A673 (cell line): ENCODE measurements around the gene CEMIP2. TPM values are rescaled to one million over a fixed set of nuclear protein-coding genes. Genes with fewer than 3 reads are reported as not detected.

Source experiments
- BruUV-seq: library from RNA; stranded (reverse); fragments of 400-500 nt; replicated peaks from 2 replicates; lab custom pipeline; 2021; lab: Mats Ljungman, UMichigan
- CTCF ChIA-PET: fragments of 300-600 bp; sonication (Branson Sonifier 250); formaldehyde crosslinking; loops from one replicate; lab custom pipeline; 2022; ENCODE audit warnings: antibody characterized with exemption; lab: Charles Lee
- POLR2A ChIA-PET: fragments of 300-600 bp; sonication (Branson Sonifier 250); formaldehyde crosslinking; loops from one replicate; lab custom pipeline; 2022; ENCODE audit warnings: antibody characterized with exemption; ENCODE audit not compliant: low non-redundant PET; lab: Charles Lee
- DNase-seq: peaks from one replicate; pipeline ENCODE4 v3.0.0-alpha.2; 2015; ENCODE audit warnings: low spot score
- H3K27ac ChIP-seq: fragments of 200-600 bp; sonication (generic); 2 replicates; pipeline ENCODE4 v1.5.1; 2016; ENCODE audit warnings: mixed run types, low read depth, mild to moderate bottlenecking, mixed read lengths, antibody characterized with exemption, low read length; ENCODE audit not compliant: poor library complexity, severe bottlenecking
- H3K27me3 ChIP-seq: fragments of 200-600 bp; sonication (generic); replicated peaks from 2 replicates; pipeline ENCODE4 v1.6.1; 2017; ENCODE audit warnings: mixed run types, low read depth, mild to moderate bottlenecking, mixed read lengths, antibody characterized with exemption, low read length; ENCODE audit not compliant: insufficient read depth, poor library complexity
- H3K36me3 ChIP-seq: fragments of 200-600 bp; sonication (generic); 2 replicates; pipeline ENCODE4 v1.6.1; 2016; ENCODE audit warnings: mixed run types, mild to moderate bottlenecking, mixed read lengths, antibody characterized with exemption, low read length; ENCODE audit not compliant: insufficient read depth, poor library complexity, severe bottlenecking
- H3K4me1 ChIP-seq: fragments of 200-600 bp; sonication (generic); 2 replicates; pipeline ENCODE4 v1.6.1; 2017; ENCODE audit warnings: mixed run types, mild to moderate bottlenecking, mixed read lengths, antibody characterized with exemption, low read length; ENCODE audit not compliant: insufficient read depth, poor library complexity, severe bottlenecking
- H3K4me3 ChIP-seq: fragments of 200-600 bp; sonication (generic); 2 replicates; pipeline ENCODE4 v1.5.1; 2016; ENCODE audit warnings: low read depth, mixed run types, mild to moderate bottlenecking, mixed read lengths, low read length; ENCODE audit not compliant: poor library complexity, severe bottlenecking
- H3K9me3 ChIP-seq: fragments of 200-600 bp; sonication (generic); 2 replicates; pipeline ENCODE4 v1.6.1; 2016; ENCODE audit warnings: mixed run types, low read depth, mild to moderate bottlenecking, mixed read lengths, antibody characterized with exemption, low read length; ENCODE audit not compliant: poor library complexity, severe bottlenecking
- CTCF ChIP-seq: fragments of 300-800, 200-600 bp; sonication (generic); conservative IDR thresholded peaks from 2 replicates; pipeline ENCODE4 v1.5.1; 2017; ENCODE audit warnings: low read depth, mild to moderate bottlenecking, antibody characterized with exemption, low read length, moderate library complexity, mixed read lengths
- EZH2 ChIP-seq: fragments of 200-600 bp; sonication (generic); IDR thresholded peaks from 2 replicates; pipeline ENCODE4 v1.6.1; 2017; ENCODE audit warnings: borderline replicate concordance, low read depth, mild to moderate bottlenecking, mixed read lengths, antibody characterized with exemption, low read length; ENCODE audit not compliant: poor library complexity, severe bottlenecking
- intact Hi-C: fragments of 100-400 bp; cut with micrococcal nuclease; formaldehyde crosslinking; loops from one replicate; pipeline ENCODE4 v1.10.0; 2022; ENCODE audit not compliant: unreplicated experiment
- total RNA-seq: library from RNA; stranded (reverse); gene quantifications from 2 replicates; pipeline ENCODE4 v1.2.3, GENCODE V29; 2021

Gene CEMIP2
- total RNA-seq, 1 experiment from 2014 or later, result 32.9 TPM

- POLR2A ChIA-PET, result no interaction called here
- no peaks in the 10 kb centered on the region for H3K27me3 ChIP-seq
- CTCF ChIA-PET, result no interaction called here
- no peak overlapping the region for H3K27ac ChIP-seq
- no peaks in the 10 kb centered on the region for H3K4me1 ChIP-seq
- intact Hi-C loops, result no loop called here
- no peak for TF ChIP-seq EZH2
- no peak overlapping the region for H3K4me3 ChIP-seq
- H3K9me3 ChIP-seq, result no peaks in the 10 kb centered on the region
- no peaks in the 10 kb centered on the region for H3K36me3 ChIP-seq
- BruUV-seq, result no TSS peak
- DNase-seq, result no peak
Observed at GRCh38 chr9:71636143-71636839, 132.0 kb downstream of the CEMIP2 start.

- no peak for TF ChIP-seq CTCF
- no peak for TF ChIP-seq EZH2
- no peak overlapping the region for H3K27ac ChIP-seq
- no peaks in the 10 kb centered on the region for H3K27me3 ChIP-seq
- DNase-seq, result no peak
- H3K4me1 ChIP-seq, result no peaks in the 10 kb centered on the region
- no peak overlapping the region for H3K4me3 ChIP-seq
- POLR2A ChIA-PET, result no interaction called here
- BruUV-seq, result no TSS peak
- no peaks in the 10 kb centered on the region for H3K9me3 ChIP-seq
- H3K36me3 ChIP-seq, result no peaks in the 10 kb centered on the region
- CTCF ChIA-PET, result no interaction called here
- intact Hi-C loops, result no loop called here
Observed at GRCh38 chr9:71634752-71635151, 133.6 kb downstream of the CEMIP2 start.

Other genes with a start within 250 kb of the CEMIP2 start
- 19.7 and 24.3 TPM in 2 replicates for gene ABHD17B, start 142.7 kb upstream of the CEMIP2 start, total RNA-seq
- 9.4 and 9.8 TPM in 2 replicates for gene C9orf85, start 143.1 kb upstream of the CEMIP2 start, total RNA-seq